H1 (cell line): ENCODE data around the gene SART1. TPM values are rescaled to one million over a fixed set of nuclear protein-coding genes. Genes with fewer than 3 reads are reported as not detected.

Experiments
- CTCF ChIA-PET: fragments of 300-600 bp; sonication (Branson Sonifier 250); formaldehyde crosslinking; loops from one replicate; lab custom pipeline; 2021; ENCODE audit not compliant: partially characterized antibody; lab: Charles Lee
- POLR2A ChIA-PET: fragments of 300-600 bp; sonication (Branson Sonifier 250); formaldehyde crosslinking; loops from one replicate; lab custom pipeline; 2021; ENCODE audit warnings: inconsistent platforms; ENCODE audit not compliant: partially characterized antibody; lab: Charles Lee
- DNase-seq, 2 experiments: peaks; one replicate each; pipeline versions ENCODE4 v3.0.0 to v3.0.0-alpha.2; 2010 to 2022; ENCODE audit warnings: low spot score in 2 of 2, low read depth in 1 of 2, mixed read lengths in 1 of 2
- FAIRE-seq: peaks from 2 replicates; lab custom pipeline; 2011; peaks lifted over from hg19 to GRCh38; lab: Jason Lieb, UNC
- H2AFZ ChIP-seq: 2 replicates; pipeline ENCODE4 v1.8.1; 2012; ENCODE audit warnings: low read length, inconsistent platforms
- H2AK5ac ChIP-seq: 2 replicates; pipeline ENCODE4 v1.6.1; 2013; ENCODE audit warnings: low read depth, low read length
- H2BK120ac ChIP-seq: replicated peaks from 2 replicates; pipeline ENCODE3; 2013; ENCODE audit warnings: low read depth, low read length, inconsistent platforms
- H2BK12ac ChIP-seq: 2 replicates; pipeline ENCODE4 v1.6.1; 2013; ENCODE audit warnings: low read depth, low read length
- H2BK15ac ChIP-seq: 2 replicates; pipeline ENCODE4 v1.6.1; 2013; ENCODE audit warnings: low read length
- H2BK20ac ChIP-seq: 2 replicates; pipeline ENCODE4 v1.6.1; 2013; ENCODE audit warnings: low read length
- H2BK5ac ChIP-seq: 2 replicates; pipeline ENCODE4 v1.6.1; 2013; ENCODE audit warnings: low read depth, low read length
- H3K14ac ChIP-seq: 2 replicates; pipeline ENCODE4 v1.6.1; 2013; ENCODE audit warnings: inconsistent platforms; ENCODE audit not compliant: insufficient read length
- H3K18ac ChIP-seq: 2 replicates; pipeline ENCODE4 v1.6.1; 2013; ENCODE audit warnings: low read length; ENCODE audit errors: extremely low read depth
- H3K23ac ChIP-seq: 2 replicates; pipeline ENCODE4 v1.6.1; 2013; ENCODE audit warnings: inconsistent platforms; ENCODE audit not compliant: insufficient read length
- H3K23me2 ChIP-seq: 2 replicates; pipeline ENCODE4 v1.6.1; 2013; ENCODE audit warnings: low read depth, low read length
- H3K27ac ChIP-seq: 2 replicates; pipeline ENCODE4 v1.6.1; 2011; ENCODE audit warnings: low read depth, low read length, inconsistent platforms
- H3K27me3 ChIP-seq, 4 experiments: replicated peaks in 1 of 4; 1 replicate in 1 of 4; 2 replicates in 3 of 4; pipeline versions ENCODE4 v1.6.1 to v1.8.1; 2011 to 2013; ENCODE audit warnings: low read length in 3 of 4, mild to moderate bottlenecking in 3 of 4, inconsistent platforms in 2 of 4, mixed read lengths in 2 of 4, moderate library complexity in 1 of 4; ENCODE audit not compliant: control insufficient read depth in 3 of 4, insufficient read depth in 3 of 4; ENCODE audit errors: extremely low read depth in 1 of 4
- H3K36me3 ChIP-seq, 4 experiments: 2 replicates each; pipeline versions ENCODE4 v1.6.1 to v1.8.1; 2011 to 2013; ENCODE audit warnings: mild to moderate bottlenecking in 4 of 4, low read length in 3 of 4, moderate library complexity in 2 of 4, control low read depth in 1 of 4, inconsistent platforms in 1 of 4; ENCODE audit not compliant: insufficient read depth in 4 of 4, control insufficient read depth in 2 of 4
- H3K4ac ChIP-seq: replicated peaks from 2 replicates; pipeline ENCODE3; 2013; ENCODE audit warnings: low read length, low read depth, mixed read lengths, inconsistent platforms; ENCODE audit not compliant: insufficient read length
- H3K4me1 ChIP-seq, 4 experiments: replicated peaks in 1 of 4; 1 replicate in 1 of 4; 2 replicates in 3 of 4; pipeline versions ENCODE4 v1.6.1 to v1.8.1; 2011 to 2013; ENCODE audit warnings: low read length in 3 of 4, inconsistent platforms in 2 of 4, mixed read lengths in 1 of 4; ENCODE audit not compliant: insufficient read depth in 4 of 4, control insufficient read depth in 3 of 4
- H3K4me2 ChIP-seq, 2 experiments: 2 replicates each; pipeline versions ENCODE4 v1.6.1 to v1.8.1; 2011 to 2013; ENCODE audit warnings: low read depth in 2 of 2, low read length in 2 of 2, control low read depth in 1 of 2, inconsistent platforms in 1 of 2, mild to moderate bottlenecking in 1 of 2; ENCODE audit not compliant: insufficient read depth in 1 of 2
- H3K4me3 ChIP-seq, 4 experiments: fragments of 200-600, 300-600 bp in 1 of 4; sonication (generic), shearing (Covaris generic), sonication (Bioruptor Twin) in 1 of 4; 2 replicates each; pipeline versions ENCODE4 v1.5.1 to v1.8.1; 2011 to 2016; ENCODE audit warnings: low read length in 4 of 4, low read depth in 3 of 4, control low read depth in 2 of 4, inconsistent platforms in 2 of 4, mild to moderate bottlenecking in 2 of 4, mixed read lengths in 1 of 4, moderate library complexity in 1 of 4; ENCODE audit not compliant: insufficient read depth in 2 of 4; ENCODE audit errors: extremely low read depth in 1 of 4
- H3K56ac ChIP-seq: replicated peaks from 2 replicates; pipeline ENCODE3; 2013; ENCODE audit warnings: low read depth, mild to moderate bottlenecking, mixed read lengths, low read length, inconsistent platforms; ENCODE audit not compliant: insufficient read length
- H3K79me1 ChIP-seq: 2 replicates; pipeline ENCODE4 v1.6.1; 2013; ENCODE audit warnings: low read depth, low read length, control low read depth
- H3K79me2 ChIP-seq, 2 experiments: 2 replicates each; pipeline versions ENCODE4 v1.6.1 to v1.8.1; 2012 to 2013; ENCODE audit warnings: low read length in 2 of 2, mild to moderate bottlenecking in 2 of 2, inconsistent platforms in 1 of 2; ENCODE audit not compliant: insufficient read depth in 2 of 2, control insufficient read depth in 1 of 2
- H3K9ac ChIP-seq, 4 experiments: replicated peaks in 1 of 4; 1 replicate in 1 of 4; 2 replicates in 3 of 4; pipeline versions ENCODE4 v1.6.1 to v1.8.1; 2011 to 2013; ENCODE audit warnings: low read depth in 3 of 4, low read length in 3 of 4, control low read depth in 2 of 4, mild to moderate bottlenecking in 2 of 4, moderate library complexity in 2 of 4, inconsistent platforms in 1 of 4; ENCODE audit errors: extremely low read depth in 1 of 4
- H3K9me3 ChIP-seq, 2 experiments: 2 replicates each; pipeline versions ENCODE4 v1.6.1 to v1.8.1; 2012 to 2013; ENCODE audit warnings: mild to moderate bottlenecking in 2 of 2, moderate library complexity in 2 of 2, control low read depth in 1 of 2, inconsistent platforms in 1 of 2, low read depth in 1 of 2, low read length in 1 of 2, mixed read lengths in 1 of 2; ENCODE audit not compliant: insufficient read depth in 2 of 2
- H4K20me1 ChIP-seq, 2 experiments: replicated peaks in 1 of 2; 2 replicates each; pipeline versions ENCODE3 to v1.8.1; 2011 to 2013; ENCODE audit warnings: inconsistent platforms in 2 of 2, low read length in 2 of 2, mild to moderate bottlenecking in 1 of 2; ENCODE audit not compliant: insufficient read depth in 2 of 2, control insufficient read depth in 1 of 2
- H4K5ac ChIP-seq: 2 replicates; pipeline ENCODE4 v1.6.1; 2013; ENCODE audit warnings: low read length, low read depth, mixed read lengths, inconsistent platforms; ENCODE audit not compliant: insufficient read length
- H4K8ac ChIP-seq: 2 replicates; pipeline ENCODE4 v1.8.0; 2013; ENCODE audit warnings: mild to moderate bottlenecking, moderate library complexity, low read length, inconsistent platforms; ENCODE audit not compliant: insufficient read depth; ENCODE audit errors: extremely low read depth
- H4K91ac ChIP-seq: replicated peaks from 2 replicates; pipeline ENCODE3; 2013; ENCODE audit warnings: low read length, mixed read lengths, inconsistent platforms; ENCODE audit not compliant: insufficient read length
- BRCA1 ChIP-seq: IDR thresholded peaks from 2 replicates; pipeline ENCODE4 v1.6.1; 2012; ENCODE audit warnings: low read depth, low read length, improper control_type of control experiment
- SIX5 ChIP-seq: IDR thresholded peaks from 2 replicates; pipeline ENCODE4 v1.6.1; 2011; ENCODE audit warnings: mild to moderate bottlenecking, low read depth, low read length
- WGBS, 2 experiments: shearing (Covaris generic) in 1 of 2; methylation state at CpG; one replicate each; pipeline versions ENCODE4 v1.1.6 to v1.1.7; 2013 to 2015; ENCODE audit warnings: low lambda C conversion rate in 2 of 2, mixed read lengths in 2 of 2, inconsistent platforms in 1 of 2, low coverage in 1 of 2, missing lambda C conversion rate in 1 of 2; ENCODE audit not compliant: insufficient replicate concordance in 2 of 2, insufficient coverage in 1 of 2, insufficient read length in 1 of 2; ENCODE audit errors: extremely low coverage in 1 of 2, missing lambda C conversion rate in 1 of 2; 5-methylcytosine and 5-hydroxymethylcytosine counted together
- polyA plus RNA-seq, 7 experiments: library from polyadenylated mRNA; depleted of rRNA in 3 of 7; stranded (reverse) in 5 of 7; unstranded in 2 of 7; fragments of >200 nt in 5 of 7; fragments of 200-250 nt in 2 of 7; gene quantifications; 1 replicate in 5 of 7; 2 replicates in 1 of 7; 4 replicates in 1 of 7; pipeline versions ENCODE4 v1.2.1 to v1.2.3, GENCODE V29; 2011 to 2013; ENCODE audit warnings: missing spikeins in 2 of 7, mixed read lengths in 2 of 7
- total RNA-seq: library from RNA; stranded (reverse); fragmentation: NEBNext Ultra II Directional; extraction: Animal tissue kit (Norgen Biotek cat#: 25700); gene quantifications from 2 replicates; pipeline ENCODE4 v1.2.1, GENCODE V29; 2021

SART1 gene
- total and polyA plus RNA-seq, 2 of the 8 experiments (the other 6 are each of a cell fraction or from before 2014, with no cell fraction given): 9.7 to 46.1 TPM

GRCh38 chr11:65976216-65977176 is 15.0 kb downstream of the SART1 start:
- WGBS, 2 experiments: 90% methylated on average over 37 of the region's 43 CpGs; no CpG with 5 or more reads in 1 of the 2 experiments
- Histone ChIP-seq H3K14ac (no peak overlapping the region), H4K20me1 (peaks cover 0 to 2% of the 10 kb centered on the region in 2 experiments), H3K23me2 (no peaks in the 10 kb centered on the region), H2BK5ac (no peak overlapping the region), H4K91ac (no peak overlapping the region), H2AK5ac (no peak overlapping the region), H3K4me1 (no peaks in the 10 kb centered on the region), H2BK12ac (no peak overlapping the region), H4K8ac (no peak overlapping the region), H2BK15ac (no peak overlapping the region), H3K18ac (no peak overlapping the region), H4K5ac (no peak overlapping the region), H3K56ac (no peak overlapping the region), H3K9ac (no peak overlapping the region), H3K23ac (no peak overlapping the region), H3K79me2 (no peaks in the 10 kb centered on the region), H3K36me3 (peaks cover 6 to 25% (median 22%) of the 10 kb centered on the region in 4 experiments; a peak in 7 of 8 replicates), H3K4me3 (no peak overlapping the region), H2AFZ (no peak overlapping the region), H3K79me1 (no peaks in the 10 kb centered on the region), H2BK120ac (no peak overlapping the region), H3K4me2 (no peak overlapping the region), H3K4ac (no peak overlapping the region), H3K27ac (no peak overlapping the region), H3K27me3 (no peaks in the 10 kb centered on the region), H3K9me3 (no peaks in the 10 kb centered on the region), H2BK20ac (no peak overlapping the region)
- TF ChIP-seq BRCA1 (no peak), SIX5 (no peak)
- no peak for FAIRE-seq
- ChIA-PET POLR2A (interaction anchor here (0.9 to 2.2 kb wide), 12 partner anchors 9 to 124 kb away, joined by 3 to 11 read pairs (median 3); partner anchors contain the start of genes BANF1 and CCDC85B), CTCF (interaction anchor here (0.8 to 18.4 kb wide), 4 partner anchors 12 to 271 kb away, joined by 3 to 281 read pairs (median 7); partner anchors contain the start of genes CCDC85B and FIBP)
- no peak for DNase-seq
